ENCODE measurements around the gene C4orf33. TPM values are rescaled to one million over a fixed set of nuclear protein-coding genes. Genes with fewer than 3 reads are reported as not detected.

The C4orf33 gene
- total and polyA plus RNA-seq, 9 of the 15 experiments (the other 6 are each of a cell fraction or from before 2014, with no cell fraction given) = 16.7 to 42.0 (median 27.5) TPM

DNA sequence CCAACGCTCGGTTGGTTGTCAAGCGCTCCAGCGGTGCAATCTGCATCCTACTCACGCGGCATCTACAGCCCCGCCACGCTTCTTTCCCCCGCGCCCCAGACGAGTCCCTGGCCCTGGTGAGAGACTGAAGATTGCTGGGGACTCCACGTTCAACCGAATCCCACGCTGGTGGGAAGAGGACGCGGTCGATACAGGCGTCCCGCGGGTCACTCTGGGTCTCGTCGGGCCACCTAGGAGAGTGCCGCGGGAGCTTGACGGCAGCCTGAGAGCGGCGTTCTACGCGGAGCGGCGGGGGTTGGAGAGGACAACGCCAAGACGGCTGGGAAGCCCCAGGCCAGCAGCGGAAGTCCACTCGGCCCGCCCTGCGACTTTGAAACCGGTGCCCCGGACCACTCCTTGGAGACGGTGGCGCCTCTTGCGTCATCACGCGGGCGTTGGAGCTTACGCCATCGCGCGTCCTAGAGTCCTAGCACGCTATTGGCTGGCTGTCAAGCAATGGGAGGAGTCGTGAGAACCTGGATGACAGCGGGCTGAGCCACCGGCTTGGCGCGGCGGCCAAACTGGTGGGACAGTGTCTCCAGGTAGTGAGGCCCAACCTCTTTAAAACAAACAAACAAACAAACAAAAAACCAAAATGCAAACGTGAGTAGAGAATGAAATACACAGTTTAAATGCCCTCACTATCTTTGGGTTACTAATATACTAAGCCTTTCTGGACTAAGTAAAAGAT is 2.6 kb upstream of the C4orf33 start, which contains the start of gene SCLT1 (continued):
- TF ChIP-seq EHMT2 (IDR thresholded peaks at IDR 0.05) (no peak; the same call in 1 of the 2 replicates), SRSF7 (optimal IDR thresholded peaks at IDR 0.05; ENCODE audit: low read depth, low read length) (no peak), SMARCE1 (IDR thresholded peaks at IDR 0.05) (peak; percentile 35; the same call in 1 of the 2 replicates), HNRNPK (IDR thresholded peaks at IDR 0.05; ENCODE audit: low read depth, low read length, poor library complexity, severe bottlenecking) (no peak), ESRRA (IDR thresholded peaks at IDR 0.05; ENCODE audit: borderline replicate concordance, low read depth) (peak; percentile 62), SMAD1 (IDR thresholded peaks at IDR 0.05; ENCODE audit: low read depth, low read length, partially characterized antibody) (no peak)
- TF ChIP-seq, protein P1, sequence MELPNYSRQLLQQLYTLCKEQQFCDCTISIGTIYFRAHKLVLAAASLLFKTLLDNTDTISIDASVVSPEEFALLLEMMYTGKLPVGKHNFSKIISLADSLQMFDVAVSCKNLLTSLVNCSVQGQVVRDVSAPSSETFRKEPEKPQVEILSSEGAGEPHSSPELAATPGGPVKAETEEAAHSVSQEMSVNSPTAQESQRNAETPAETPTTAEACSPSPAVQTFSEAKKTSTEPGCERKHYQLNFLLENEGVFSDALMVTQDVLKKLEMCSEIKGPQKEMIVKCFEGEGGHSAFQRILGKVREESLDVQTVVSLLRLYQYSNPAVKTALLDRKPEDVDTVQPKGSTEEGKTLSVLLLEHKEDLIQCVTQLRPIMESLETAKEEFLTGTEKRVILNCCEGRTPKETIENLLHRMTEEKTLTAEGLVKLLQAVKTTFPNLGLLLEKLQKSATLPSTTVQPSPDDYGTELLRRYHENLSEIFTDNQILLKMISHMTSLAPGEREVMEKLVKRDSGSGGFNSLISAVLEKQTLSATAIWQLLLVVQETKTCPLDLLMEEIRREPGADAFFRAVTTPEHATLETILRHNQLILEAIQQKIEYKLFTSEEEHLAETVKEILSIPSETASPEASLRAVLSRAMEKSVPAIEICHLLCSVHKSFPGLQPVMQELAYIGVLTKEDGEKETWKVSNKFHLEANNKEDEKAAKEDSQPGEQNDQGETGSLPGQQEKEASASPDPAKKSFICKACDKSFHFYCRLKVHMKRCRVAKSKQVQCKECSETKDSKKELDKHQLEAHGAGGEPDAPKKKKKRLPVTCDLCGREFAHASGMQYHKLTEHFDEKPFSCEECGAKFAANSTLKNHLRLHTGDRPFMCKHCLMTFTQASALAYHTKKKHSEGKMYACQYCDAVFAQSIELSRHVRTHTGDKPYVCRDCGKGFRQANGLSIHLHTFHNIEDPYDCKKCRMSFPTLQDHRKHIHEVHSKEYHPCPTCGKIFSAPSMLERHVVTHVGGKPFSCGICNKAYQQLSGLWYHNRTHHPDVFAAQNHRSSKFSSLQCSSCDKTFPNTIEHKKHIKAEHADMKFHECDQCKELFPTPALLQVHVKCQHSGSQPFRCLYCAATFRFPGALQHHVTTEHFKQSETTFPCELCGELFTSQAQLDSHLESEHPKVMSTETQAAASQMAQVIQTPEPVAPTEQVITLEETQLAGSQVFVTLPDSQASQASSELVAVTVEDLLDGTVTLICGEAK (IDR thresholded peaks at IDR 0.05) = 0 out of 2 replicates have a peak, but pooled peaks have one; percentile 41
- TF ChIP-seq, protein P1 (CRISPR knock-in tag; IDR thresholded peaks at IDR 0.05) = 0 out of 2 replicates have a peak, but pooled peaks have one; percentile 35
- TF ChIP-seq, protein P2, sequence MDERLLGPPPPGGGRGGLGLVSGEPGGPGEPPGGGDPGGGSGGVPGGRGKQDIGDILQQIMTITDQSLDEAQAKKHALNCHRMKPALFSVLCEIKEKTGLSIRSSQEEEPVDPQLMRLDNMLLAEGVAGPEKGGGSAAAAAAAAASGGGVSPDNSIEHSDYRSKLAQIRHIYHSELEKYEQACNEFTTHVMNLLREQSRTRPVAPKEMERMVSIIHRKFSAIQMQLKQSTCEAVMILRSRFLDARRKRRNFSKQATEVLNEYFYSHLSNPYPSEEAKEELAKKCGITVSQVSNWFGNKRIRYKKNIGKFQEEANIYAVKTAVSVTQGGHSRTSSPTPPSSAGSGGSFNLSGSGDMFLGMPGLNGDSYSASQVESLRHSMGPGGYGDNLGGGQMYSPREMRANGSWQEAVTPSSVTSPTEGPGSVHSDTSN (CRISPR knock-in tag; IDR thresholded peaks at IDR 0.05; ENCODE audit: low read depth) = no peak
- TF ChIP-seq, protein P2 (tag; conservative IDR thresholded peaks at IDR 0.05; ENCODE audit: low read depth) = 0 out of 2 replicates have a peak, but pooled peaks have one; percentile 18
- TF ChIP-seq, protein P3, sequence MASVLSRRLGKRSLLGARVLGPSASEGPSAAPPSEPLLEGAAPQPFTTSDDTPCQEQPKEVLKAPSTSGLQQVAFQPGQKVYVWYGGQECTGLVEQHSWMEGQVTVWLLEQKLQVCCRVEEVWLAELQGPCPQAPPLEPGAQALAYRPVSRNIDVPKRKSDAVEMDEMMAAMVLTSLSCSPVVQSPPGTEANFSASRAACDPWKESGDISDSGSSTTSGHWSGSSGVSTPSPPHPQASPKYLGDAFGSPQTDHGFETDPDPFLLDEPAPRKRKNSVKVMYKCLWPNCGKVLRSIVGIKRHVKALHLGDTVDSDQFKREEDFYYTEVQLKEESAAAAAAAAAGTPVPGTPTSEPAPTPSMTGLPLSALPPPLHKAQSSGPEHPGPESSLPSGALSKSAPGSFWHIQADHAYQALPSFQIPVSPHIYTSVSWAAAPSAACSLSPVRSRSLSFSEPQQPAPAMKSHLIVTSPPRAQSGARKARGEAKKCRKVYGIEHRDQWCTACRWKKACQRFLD (CRISPR knock-in tag; IDR thresholded peaks at IDR 0.05) = peak; percentile 56
- TF ChIP-seq, protein P4, sequence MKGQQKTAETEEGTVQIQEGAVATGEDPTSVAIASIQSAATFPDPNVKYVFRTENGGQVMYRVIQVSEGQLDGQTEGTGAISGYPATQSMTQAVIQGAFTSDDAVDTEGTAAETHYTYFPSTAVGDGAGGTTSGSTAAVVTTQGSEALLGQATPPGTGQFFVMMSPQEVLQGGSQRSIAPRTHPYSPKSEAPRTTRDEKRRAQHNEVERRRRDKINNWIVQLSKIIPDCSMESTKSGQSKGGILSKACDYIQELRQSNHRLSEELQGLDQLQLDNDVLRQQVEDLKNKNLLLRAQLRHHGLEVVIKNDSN (CRISPR knock-in tag; IDR thresholded peaks at IDR 0.05) = no peak

Data from K562 (cell line).